PC-9 (cell line): ENCODE data around the gene COX4I2.

Experiments
- CTCF ChIP-seq: fragments of 200-600 bp; sonication (generic); conservative IDR thresholded peaks from 2 replicates; pipeline ENCODE4 v1.6.1; 2017; ENCODE audit warnings: mixed run types, antibody characterized with exemption, mild to moderate bottlenecking, moderate library complexity
- EZH2 ChIP-seq: fragments of 200-600 bp; sonication (generic); IDR thresholded peaks from 2 replicates; pipeline ENCODE4 v1.8.0; 2017; ENCODE audit warnings: antibody characterized with exemption, low read depth

- TF ChIP-seq CTCF: no peak
- no peak for TF ChIP-seq EZH2
These were observed 37.4 kb downstream of the COX4I2 start for GRCh38 chr20:31674895-31675827.
